H1 (cell line): ENCODE measurements around the gene DDX50. TPM values are rescaled to one million over a fixed set of nuclear protein-coding genes. Genes with fewer than 3 reads are reported as not detected.
A peak's percentile ranks its signal among the peaks of the same experiment; 100 is the strongest.

ENCODE experiments used
- ASH2L ChIP-seq: fragments of 200-600, 300-600 bp; sonication (generic); IDR thresholded peaks from one replicate; pipeline ENCODE4 v1.7.1; 2017; ENCODE audit warnings: low read length
- CHD1 ChIP-seq: IDR thresholded peaks from 2 replicates; pipeline ENCODE4 v1.6.1; 2012; ENCODE audit warnings: low read depth, low read length, improper control_type of control experiment
- CHD7 ChIP-seq: fragments of 300-600 bp; sonication (generic); IDR thresholded peaks from 2 replicates; pipeline ENCODE4 v1.7.1; 2012; ENCODE audit warnings: low read length, moderate library complexity, mild to moderate bottlenecking, inconsistent platforms; ENCODE audit not compliant: insufficient replicate concordance
- RFX5 ChIP-seq: IDR thresholded peaks from 2 replicates; pipeline ENCODE4 v1.6.1; 2011; ENCODE audit warnings: low read depth, low read length, improper control_type of control experiment, borderline replicate concordance
- SIRT6 ChIP-seq: IDR thresholded peaks from one replicate; pipeline ENCODE4 v1.7.1; 2012; ENCODE audit warnings: low read length, inconsistent platforms
- TCF12 ChIP-seq: IDR thresholded peaks from 2 replicates; pipeline ENCODE4 v1.6.1; 2011; ENCODE audit warnings: low read depth, mild to moderate bottlenecking, low read length
- YY1 ChIP-seq: IDR thresholded peaks from 2 replicates; pipeline ENCODE4 v1.6.1; 2011; ENCODE audit warnings: low read depth, mild to moderate bottlenecking, low read length
- polyA plus RNA-seq, 7 experiments: library from polyadenylated mRNA; depleted of rRNA in 3 of 7; stranded (reverse) in 5 of 7; unstranded in 2 of 7; fragments of >200 nt in 5 of 7; fragments of 200-250 nt in 2 of 7; gene quantifications; 1 replicate in 5 of 7; 2 replicates in 1 of 7; 4 replicates in 1 of 7; pipeline versions ENCODE4 v1.2.1 to v1.2.3, GENCODE V29; 2011 to 2013; ENCODE audit warnings: missing spikeins in 2 of 7, mixed read lengths in 2 of 7
- total RNA-seq: library from RNA; stranded (reverse); fragmentation: NEBNext Ultra II Directional; extraction: Animal tissue kit (Norgen Biotek cat#: 25700); gene quantifications from 2 replicates; pipeline ENCODE4 v1.2.1, GENCODE V29; 2021
- TF ChIP-seq, protein P1 (sequence below): IDR thresholded peaks from 2 replicates; pipeline ENCODE4 v1.6.1; 2011; ENCODE audit warnings: low read length, improper control_type of control experiment
- TF ChIP-seq, protein P2 (sequence below): IDR thresholded peaks from 2 replicates; pipeline ENCODE4 v1.6.1; 2012; ENCODE audit warnings: low read length, inconsistent platforms

DDX50 gene
- total and polyA plus RNA-seq, 2 of the 8 experiments (the other 6 are each of a cell fraction or from before 2014, with no cell fraction given) = 20.0 to 36.5 TPM

DNA sequence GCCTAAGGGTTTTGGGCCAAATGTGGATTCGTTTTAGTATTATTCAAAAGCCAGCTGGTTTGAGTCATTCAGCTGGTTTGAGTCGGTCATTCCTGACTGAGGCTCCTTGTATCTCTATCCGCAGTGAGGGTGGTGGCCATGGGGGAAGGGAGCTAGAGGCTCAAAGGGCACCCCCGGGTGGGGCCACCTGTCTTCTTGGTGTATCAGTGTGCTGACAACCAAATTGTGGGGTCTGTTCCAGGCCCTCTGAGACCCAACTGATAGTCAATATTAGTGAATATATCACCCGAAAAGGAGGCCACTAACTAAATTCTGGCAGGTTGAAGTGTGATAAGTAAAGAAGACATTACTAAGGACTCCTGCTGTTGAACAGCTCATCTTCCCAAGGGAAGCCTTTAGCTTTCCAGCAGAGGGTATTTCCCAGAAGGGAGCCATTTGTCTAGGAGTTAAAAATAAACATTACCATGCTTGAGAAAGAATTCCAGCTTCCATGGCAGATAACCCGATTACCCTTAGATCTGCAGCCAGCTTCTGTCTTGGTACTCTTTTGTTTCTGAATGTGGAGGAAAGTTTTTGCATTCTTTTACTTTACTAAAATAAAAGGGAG, 29.9 kb upstream of the DDX50 start (continued):
- TF ChIP-seq, protein P1, sequence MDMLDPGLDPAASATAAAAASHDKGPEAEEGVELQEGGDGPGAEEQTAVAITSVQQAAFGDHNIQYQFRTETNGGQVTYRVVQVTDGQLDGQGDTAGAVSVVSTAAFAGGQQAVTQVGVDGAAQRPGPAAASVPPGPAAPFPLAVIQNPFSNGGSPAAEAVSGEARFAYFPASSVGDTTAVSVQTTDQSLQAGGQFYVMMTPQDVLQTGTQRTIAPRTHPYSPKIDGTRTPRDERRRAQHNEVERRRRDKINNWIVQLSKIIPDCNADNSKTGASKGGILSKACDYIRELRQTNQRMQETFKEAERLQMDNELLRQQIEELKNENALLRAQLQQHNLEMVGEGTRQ = no peak
- peak; percentile 60 for TF ChIP-seq ASH2L
- peak; percentile 32 for TF ChIP-seq CHD7
- no peak for TF ChIP-seq SIRT6
- TF ChIP-seq RFX5 = no peak
- TF ChIP-seq, protein P2, sequence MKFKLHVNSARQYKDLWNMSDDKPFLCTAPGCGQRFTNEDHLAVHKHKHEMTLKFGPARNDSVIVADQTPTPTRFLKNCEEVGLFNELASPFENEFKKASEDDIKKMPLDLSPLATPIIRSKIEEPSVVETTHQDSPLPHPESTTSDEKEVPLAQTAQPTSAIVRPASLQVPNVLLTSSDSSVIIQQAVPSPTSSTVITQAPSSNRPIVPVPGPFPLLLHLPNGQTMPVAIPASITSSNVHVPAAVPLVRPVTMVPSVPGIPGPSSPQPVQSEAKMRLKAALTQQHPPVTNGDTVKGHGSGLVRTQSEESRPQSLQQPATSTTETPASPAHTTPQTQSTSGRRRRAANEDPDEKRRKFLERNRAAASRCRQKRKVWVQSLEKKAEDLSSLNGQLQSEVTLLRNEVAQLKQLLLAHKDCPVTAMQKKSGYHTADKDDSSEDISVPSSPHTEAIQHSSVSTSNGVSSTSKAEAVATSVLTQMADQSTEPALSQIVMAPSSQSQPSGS = no peak
- TF ChIP-seq CHD1 = no peak
- no peak for TF ChIP-seq TCF12
- TF ChIP-seq YY1 = peak; percentile 10; the same call in 1 of the 2 replicates
